ENCODE measurements around the gene ABCA13.

ABCA13 gene

GRCh38 chr7:48224042-48224441 lies 52.8 kb downstream of the ABCA13 start:
- H3K79me2 ChIP-seq, result no peaks in the 10 kb centered on the region
- no peak overlapping the region for H3K27ac ChIP-seq

GRCh38 chr7:48225101-48225500 lies 53.8 kb downstream of the ABCA13 start:
- Histone ChIP-seq H3K27me3 (ENCODE audit: control insufficient read depth, insufficient read depth, low read length) (no peaks in the 10 kb centered on the region), H3K4me3 (ENCODE audit: low read depth, low read length) (no peak overlapping the region), H2AFZ (no peak overlapping the region), H3K4me1 (no peaks in the 10 kb centered on the region), H3K79me2 (no peaks in the 10 kb centered on the region), H3K27ac (no peak overlapping the region), H3K9ac (no peak overlapping the region), H3K36me3 (ENCODE audit: control insufficient read depth, insufficient read depth, low read length) (no peaks in the 10 kb centered on the region), H3K4me2 (ENCODE audit: low read length) (no peak overlapping the region), H3K9me3 (ENCODE audit: control insufficient read depth, low read length) (no peaks in the 10 kb centered on the region)
- no peak for TF ChIP-seq CTCF (IDR thresholded peaks at IDR 0.05)

More at GRCh38 chr7:48224042-48224441, 52.8 kb downstream of the ABCA13 start:
- Histone ChIP-seq H3K9ac (no peak overlapping the region), H3K9me3 (ENCODE audit: control insufficient read depth, low read length) (no peaks in the 10 kb centered on the region), H2AFZ (no peak overlapping the region), H3K4me3 (ENCODE audit: low read depth, low read length) (no peak overlapping the region), H3K4me1 (no peaks in the 10 kb centered on the region), H3K36me3 (ENCODE audit: control insufficient read depth, insufficient read depth, low read length) (no peaks in the 10 kb centered on the region), H3K4me2 (ENCODE audit: low read length) (no peak overlapping the region), H3K27me3 (ENCODE audit: control insufficient read depth, insufficient read depth, low read length) (no peaks in the 10 kb centered on the region)
- no peak for TF ChIP-seq CTCF (IDR thresholded peaks at IDR 0.05)

GRCh38 chr7:48237354-48237753 lies 66.1 kb downstream of the ABCA13 start:
- Histone ChIP-seq H3K27ac (no peak overlapping the region), H3K9ac (no peak overlapping the region), H3K9me3 (ENCODE audit: control insufficient read depth, low read length) (no peaks in the 10 kb centered on the region), H3K36me3 (ENCODE audit: control insufficient read depth, insufficient read depth, low read length) (no peaks in the 10 kb centered on the region), H3K4me1 (no peaks in the 10 kb centered on the region), H3K4me2 (ENCODE audit: low read length) (no peak overlapping the region), H3K27me3 (ENCODE audit: control insufficient read depth, insufficient read depth, low read length) (no peaks in the 10 kb centered on the region), H2AFZ (no peak overlapping the region), H3K79me2 (no peaks in the 10 kb centered on the region), H3K4me3 (ENCODE audit: low read depth, low read length) (no peak overlapping the region)
- TF ChIP-seq CTCF (IDR thresholded peaks at IDR 0.05), result no peak

GRCh38 chr7:48242846-48243245 lies 71.6 kb downstream of the ABCA13 start:
- no peak overlapping the region for H2AFZ ChIP-seq
- H3K9me3 ChIP-seq (ENCODE audit: control insufficient read depth, low read length), result no peaks in the 10 kb centered on the region
- H3K4me3 ChIP-seq (ENCODE audit: low read depth, low read length), result no peak overlapping the region
- H3K4me2 ChIP-seq (ENCODE audit: low read length), result no peak overlapping the region
- no peak overlapping the region for H3K9ac ChIP-seq
- H3K36me3 ChIP-seq (ENCODE audit: control insufficient read depth, insufficient read depth, low read length), result no peaks in the 10 kb centered on the region
- no peaks in the 10 kb centered on the region for H3K79me2 ChIP-seq
- no peak for TF ChIP-seq CTCF (IDR thresholded peaks at IDR 0.05)
- no peak overlapping the region for H3K27ac ChIP-seq
- no peaks in the 10 kb centered on the region for H3K4me1 ChIP-seq
- H3K27me3 ChIP-seq (ENCODE audit: control insufficient read depth, insufficient read depth, low read length), result no peaks in the 10 kb centered on the region

GRCh38 chr7:48244864-48245271 lies 73.6 kb downstream of the ABCA13 start:
- Histone ChIP-seq H3K79me2 (no peaks in the 10 kb centered on the region), H3K36me3 (ENCODE audit: control insufficient read depth, insufficient read depth, low read length) (no peaks in the 10 kb centered on the region), H3K9ac (no peak overlapping the region), H3K4me2 (ENCODE audit: low read length) (no peak overlapping the region), H2AFZ (no peak overlapping the region), H3K4me1 (no peaks in the 10 kb centered on the region), H3K27me3 (ENCODE audit: control insufficient read depth, insufficient read depth, low read length) (no peaks in the 10 kb centered on the region), H3K9me3 (ENCODE audit: control insufficient read depth, low read length) (no peaks in the 10 kb centered on the region), H3K27ac (no peak overlapping the region), H3K4me3 (ENCODE audit: low read depth, low read length) (no peak overlapping the region)
- no peak for TF ChIP-seq CTCF (IDR thresholded peaks at IDR 0.05)

Measured in parathyroid adenoma (tissue), 2 donors.